GM12874 (cell line): ENCODE results near the gene RNF207.
A peak's percentile ranks its signal among the peaks of the same experiment; 100 is the strongest.

Experiments used
- CTCF ChIP-seq: IDR thresholded peaks from 2 replicates; pipeline ENCODE4 v1.5.1; 2011; ENCODE audit warnings: low read depth, mild to moderate bottlenecking, control low read depth, low read length, moderate library complexity; ENCODE audit not compliant: insufficient read depth

RNF207 gene

GRCh38 chr1:6177681-6178380 is 28.1 kb upstream of the RNF207 start:
- no peak for TF ChIP-seq CTCF

GRCh38 chr1:6178751-6179563 is 27.0 kb upstream of the RNF207 start:
- TF ChIP-seq CTCF = no peak

- TF ChIP-seq CTCF = no peak
Observed at GRCh38 chr1:6179564-6180175, 26.2 kb upstream of the RNF207 start.

- peak; percentile 39 for TF ChIP-seq CTCF
Observed at GRCh38 chr1:6180268-6180706, 25.6 kb upstream of the RNF207 start, which contains the start of gene CHD5. Gene CHD5 (minus strand): TSS chr1:6180321. CDS start chr1:6180023, 298 bp downstream.

GRCh38 chr1:6180707-6181311 is 25.1 kb upstream of the RNF207 start:
- no peak for TF ChIP-seq CTCF

GRCh38 chr1:6181347-6181770 is 24.6 kb upstream of the RNF207 start:
- TF ChIP-seq CTCF = no peak

GRCh38 chr1:6183520-6183989 is 22.4 kb upstream of the RNF207 start:
- TF ChIP-seq CTCF = no peak
